ENCODE results near the gene SETD5.

Gene SETD5

GRCh38 chr3:9409981-9410854, 12.8 kb downstream of the SETD5 start:
- DNase-seq: no peak

GRCh38 chr3:9411302-9411701, 13.9 kb downstream of the SETD5 start:
- DNase-seq: no peak

- DNase-seq: no peak
Measured at GRCh38 chr3:9412293-9412692, 14.9 kb downstream of the SETD5 start.

GRCh38 chr3:9414826-9415225, 17.4 kb downstream of the SETD5 start:
- no peak for DNase-seq

GRCh38 chr3:9415485-9416138, 18.2 kb downstream of the SETD5 start:
- DNase-seq: no peak

- no peak for DNase-seq
Measured at GRCh38 chr3:9416139-9416780, 18.8 kb downstream of the SETD5 start.

DNA sequence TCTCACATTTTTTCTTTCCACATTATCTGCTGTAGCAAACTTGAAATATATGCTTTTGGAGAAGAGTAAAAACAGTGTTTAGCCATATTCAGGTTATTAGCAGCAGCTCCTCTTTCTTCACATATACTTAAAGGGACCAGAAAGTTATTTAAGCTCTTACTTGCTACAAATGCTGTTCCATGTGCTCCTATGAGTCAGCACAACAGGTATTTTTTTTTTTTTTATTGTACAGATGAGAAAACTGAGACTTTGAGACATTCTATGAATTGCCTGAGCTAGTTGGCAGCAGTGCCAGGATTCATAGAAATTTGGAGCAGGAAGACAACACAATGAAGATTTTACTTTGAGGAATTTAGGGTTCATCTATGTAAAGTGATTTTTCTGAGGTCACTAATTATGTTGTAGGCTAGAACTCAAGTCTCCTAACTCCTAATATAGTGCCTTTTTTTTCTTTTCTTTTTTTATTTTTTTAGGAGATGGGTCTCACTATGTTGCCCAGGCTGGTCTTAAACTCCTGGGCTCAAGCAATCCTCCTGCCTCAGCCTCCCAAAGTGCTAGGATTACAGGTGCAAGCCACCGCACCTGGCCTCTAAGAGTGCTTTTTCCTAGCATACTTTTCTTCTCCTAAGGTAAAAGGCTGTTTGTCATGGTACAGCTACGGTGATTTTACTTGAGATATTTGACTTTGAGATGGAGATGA, 23.6 kb downstream of the SETD5 start:
- DNase-seq: no peak

DNA sequence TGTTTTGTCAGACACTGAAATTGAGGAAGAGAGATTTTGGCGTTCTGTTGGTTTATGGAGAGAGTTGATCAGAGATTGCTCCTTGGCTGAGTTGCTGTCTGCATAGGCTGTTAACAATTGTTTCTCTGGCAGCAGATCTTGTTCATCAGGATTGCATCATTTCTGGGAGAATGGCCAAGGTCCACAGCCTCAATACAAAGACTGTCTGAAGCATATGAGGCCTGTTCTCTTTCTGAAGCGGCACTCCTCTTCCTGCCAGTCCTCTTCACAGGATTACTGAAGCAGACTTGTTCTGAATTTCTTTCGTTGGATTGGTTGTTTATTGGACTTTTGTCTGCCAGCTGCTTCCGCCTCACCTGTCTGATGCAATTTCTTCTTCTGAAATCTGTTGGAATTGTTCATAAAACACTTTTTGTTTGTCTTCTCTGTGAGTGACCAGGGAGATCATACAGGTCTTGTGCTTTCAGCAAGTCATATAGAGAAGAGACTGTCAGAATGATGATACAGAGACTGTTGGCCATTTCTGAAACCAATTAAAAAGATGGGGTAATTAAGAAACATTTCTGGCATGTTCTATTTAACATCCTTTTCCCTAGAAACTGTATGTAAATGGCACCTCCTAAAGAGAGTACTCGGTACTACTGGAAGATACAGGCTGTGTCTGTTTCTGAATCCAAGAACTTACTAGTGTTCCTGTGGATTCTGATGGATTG, 25.5 kb downstream of the SETD5 start:
- no peak for DNase-seq

GRCh38 chr3:9428411-9428810, 31.0 kb downstream of the SETD5 start:
- no peak for DNase-seq

- DNase-seq: no peak
Measured at GRCh38 chr3:9430733-9431132, 33.3 kb downstream of the SETD5 start.

DNA sequence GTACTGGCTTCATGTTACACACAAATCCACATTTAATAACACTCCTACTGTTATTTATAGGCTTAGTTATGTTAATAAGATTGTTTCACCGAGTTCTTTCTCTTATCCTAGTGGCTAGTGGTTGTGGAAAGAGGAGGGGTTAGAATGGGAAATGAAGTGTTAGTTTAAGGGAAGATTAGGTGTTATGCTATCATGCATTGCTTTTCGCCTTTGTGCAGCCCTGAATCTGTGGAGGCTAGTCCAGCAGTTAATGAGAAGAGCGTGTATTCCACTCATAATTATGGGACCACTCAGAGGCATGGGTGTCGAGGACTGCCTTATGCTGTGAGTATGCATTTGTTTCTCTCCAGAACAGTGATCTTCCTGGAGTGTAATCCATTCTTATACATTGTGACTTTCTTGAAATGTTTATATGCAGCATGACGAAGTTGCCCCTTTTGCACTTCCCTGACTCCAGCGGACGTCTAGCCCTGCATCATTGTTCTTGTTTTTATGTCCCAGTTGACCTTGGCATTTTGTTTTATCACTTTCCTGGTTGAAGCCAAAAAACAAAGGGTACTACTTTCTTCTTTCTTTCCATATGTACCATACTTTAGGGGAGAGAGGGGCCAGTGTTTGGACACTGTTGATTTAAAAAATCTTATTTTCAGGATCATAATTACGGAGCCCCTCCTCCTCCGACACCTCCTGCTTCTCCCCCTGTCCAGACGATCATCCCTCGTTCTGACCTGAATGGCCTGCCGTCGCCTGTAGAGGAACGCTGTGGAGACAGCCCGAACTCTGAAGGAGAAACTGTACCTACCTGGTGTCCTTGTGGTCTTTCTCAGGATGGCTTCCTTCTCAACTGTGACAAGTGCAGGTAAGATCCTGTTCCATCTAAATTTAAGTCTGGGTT, 36.5 kb downstream of the SETD5 start:
- no peak for DNase-seq

- no peak for DNase-seq
Measured at GRCh38 chr3:9435316-9435715, 37.9 kb downstream of the SETD5 start.

DNA sequence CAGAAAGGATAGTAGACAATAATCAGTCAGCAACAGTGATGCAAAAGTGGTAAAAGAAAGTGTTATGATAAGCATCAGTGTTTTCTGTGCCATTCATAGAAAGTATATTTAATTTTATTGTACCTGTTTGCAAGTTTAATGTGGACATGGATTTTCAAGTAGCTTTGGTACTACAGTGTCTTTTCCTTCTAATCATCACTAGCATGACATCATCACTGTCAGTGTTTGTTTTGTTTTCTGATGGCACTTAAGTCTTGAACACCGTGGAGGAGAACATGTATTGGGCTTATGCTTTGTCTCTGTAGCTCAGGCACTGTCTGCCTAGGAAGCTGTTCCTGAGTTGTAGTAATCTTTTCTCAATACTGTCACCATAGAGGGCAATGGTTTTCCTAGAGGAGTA, 41.9 kb downstream of the SETD5 start:
- DNase-seq: no peak

DNA sequence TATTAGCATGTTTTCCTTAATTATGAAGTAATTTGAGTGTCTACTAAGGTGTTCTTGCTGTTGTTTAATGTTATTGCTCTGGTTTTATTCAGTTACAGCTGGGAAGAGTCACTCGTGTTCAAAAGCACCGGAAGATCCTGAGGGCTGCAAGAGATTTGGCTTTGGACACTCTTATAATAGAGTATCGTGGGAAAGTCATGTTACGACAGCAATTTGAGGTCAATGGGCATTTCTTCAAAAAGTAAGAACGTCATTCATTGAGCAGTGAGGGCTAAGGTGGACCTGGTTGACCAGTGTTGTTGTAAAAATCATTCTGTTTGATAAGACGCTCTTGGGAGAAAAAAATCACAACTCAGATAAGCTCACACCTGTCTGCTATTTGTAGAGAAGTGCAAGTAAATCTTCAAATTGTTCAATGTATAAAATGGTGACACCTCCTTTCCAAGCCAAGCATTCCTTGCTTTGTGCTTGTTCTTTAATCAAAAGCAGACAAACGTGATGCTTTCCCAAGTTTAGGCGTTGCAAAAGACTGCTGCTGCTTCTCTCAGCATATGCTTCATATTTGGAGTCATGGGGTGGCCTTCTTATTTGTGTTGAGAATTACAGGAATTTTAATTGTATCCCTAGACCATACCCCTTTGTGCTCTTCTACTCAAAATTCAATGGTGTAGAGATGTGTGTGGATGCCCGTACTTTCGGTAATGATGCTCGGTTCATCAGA, 44.2 kb downstream of the SETD5 start:
- no peak for DNase-seq

- DNase-seq: no peak
Measured at GRCh38 chr3:9448071-9448470, 50.7 kb downstream of the SETD5 start.

GRCh38 chr3:9448643-9449042, 51.2 kb downstream of the SETD5 start:
- no peak for DNase-seq

DNA sequence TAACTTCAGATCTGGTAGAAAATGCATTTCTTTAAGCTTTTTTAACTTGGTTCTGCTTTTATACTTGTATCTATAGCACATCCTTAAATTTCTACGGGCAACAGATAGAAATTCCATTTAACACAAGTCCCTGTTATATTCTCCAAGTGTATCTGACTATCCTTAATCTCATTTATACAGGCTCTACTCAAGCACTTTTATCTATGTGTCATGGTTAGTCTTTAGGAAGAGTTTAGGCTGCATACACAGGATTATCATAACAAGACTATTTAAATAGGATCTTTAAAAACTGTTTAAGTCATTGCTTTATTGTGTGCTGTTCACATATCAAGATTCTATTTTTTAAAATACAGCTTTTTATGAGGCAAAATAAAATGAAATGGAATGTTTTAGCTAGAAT, 52.7 kb downstream of the SETD5 start:
- DNase-seq: no peak

DNA sequence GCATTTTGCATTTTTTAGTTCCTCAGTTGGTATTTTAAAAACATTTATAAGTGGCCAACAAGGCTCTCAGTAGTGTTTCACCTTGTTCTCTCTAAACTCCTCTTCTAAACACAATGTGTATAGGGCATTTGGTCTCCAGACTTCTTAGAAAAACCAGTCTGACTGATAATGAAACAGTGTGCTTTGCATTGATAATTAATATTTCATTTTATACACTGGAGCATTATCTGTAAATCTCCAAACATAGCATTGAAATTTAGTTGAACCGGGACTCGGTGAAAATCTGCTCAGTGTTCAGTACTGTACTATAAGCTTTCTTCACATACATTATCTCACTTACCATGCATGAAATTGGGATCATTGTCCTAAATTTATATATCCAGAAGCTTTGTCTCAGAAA, 53.6 kb downstream of the SETD5 start:
- DNase-seq: no peak

DNA sequence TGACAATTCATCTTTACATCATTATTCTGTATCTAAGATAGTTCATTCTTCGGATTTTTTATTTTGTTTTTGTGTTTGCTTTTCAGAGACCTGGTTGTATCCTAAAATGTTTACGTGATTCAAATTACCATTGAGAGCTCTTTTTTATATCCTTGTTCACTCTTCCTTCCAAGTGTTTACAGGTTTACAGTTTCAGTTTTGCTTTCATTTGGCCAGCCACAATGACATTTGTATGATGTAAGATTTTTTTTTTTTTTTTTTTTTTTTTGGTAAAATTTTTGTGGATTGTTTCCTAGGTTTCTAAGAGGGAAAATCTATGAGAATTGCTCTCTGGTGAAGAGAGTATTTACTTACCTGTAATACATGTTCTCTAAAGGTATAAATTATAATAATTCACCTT, 55.0 kb downstream of the SETD5 start:
- no peak for DNase-seq

GRCh38 chr3:9455596-9456131, 58.2 kb downstream of the SETD5 start:
- no peak for DNase-seq

GRCh38 chr3:9467451-9467850, 70.0 kb downstream of the SETD5 start:
- DNase-seq: no peak
